NK-92 (cell line): ENCODE results near the gene CARHSP1.
"Not testable (repeated sequence)": the region's sequence is repeated elsewhere in the genome, so short reads cannot be mapped to it uniquely, and the experiment has no call there.

ENCODE experiments used
- DNase-seq: peaks from one replicate; lab custom pipeline; 2025; ENCODE audit not compliant: unreplicated experiment; lab: John Stamatoyannopoulos, UW

CARHSP1 gene

DNA sequence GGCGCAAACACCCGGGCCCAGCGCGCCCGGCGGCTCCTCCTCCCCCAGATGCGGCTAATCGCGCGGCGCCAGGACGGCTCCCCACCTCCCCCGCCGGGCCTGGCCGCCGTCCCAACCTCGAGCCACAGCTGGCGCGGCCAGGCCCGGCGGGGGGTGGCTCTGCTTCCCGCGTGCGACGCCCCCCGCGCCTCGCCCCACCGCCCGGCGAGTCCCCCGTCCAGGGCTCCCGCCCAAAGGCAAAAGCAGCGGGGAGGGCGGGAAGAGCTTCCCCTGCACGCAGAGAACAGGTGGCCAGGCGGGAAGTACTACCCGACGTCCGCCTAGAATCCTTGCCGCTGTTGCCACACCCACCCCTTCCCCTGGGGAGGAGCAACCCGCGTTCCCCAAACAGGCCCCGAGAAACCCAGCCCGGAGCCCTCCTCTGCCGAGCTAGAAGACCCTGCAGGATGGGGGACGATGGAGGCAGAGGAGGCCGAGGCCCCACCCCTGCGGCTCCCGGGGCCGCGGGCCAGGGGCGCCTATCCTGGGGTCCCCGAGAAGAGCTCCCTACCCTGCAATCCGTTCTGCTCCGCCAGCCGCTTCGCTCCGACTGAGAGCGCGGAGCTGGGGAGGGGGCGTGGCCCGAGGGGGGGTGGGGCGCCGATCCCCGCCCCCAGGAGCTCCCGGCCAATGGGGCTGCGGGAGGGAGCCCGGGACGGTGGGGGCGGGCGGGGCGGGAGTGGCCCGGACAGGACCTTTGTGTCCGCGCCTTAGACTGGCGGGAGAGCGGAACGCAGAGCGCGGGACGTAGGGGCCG lies at the start of gene CARHSP1:
TSS of gene CARHSP1 (minus strand) at position 591 of the 796 bp plus-strand sequence. CDS start 9,678 bp downstream, outside the sequence.
- peak; percentile 37 for DNase-seq

DNA sequence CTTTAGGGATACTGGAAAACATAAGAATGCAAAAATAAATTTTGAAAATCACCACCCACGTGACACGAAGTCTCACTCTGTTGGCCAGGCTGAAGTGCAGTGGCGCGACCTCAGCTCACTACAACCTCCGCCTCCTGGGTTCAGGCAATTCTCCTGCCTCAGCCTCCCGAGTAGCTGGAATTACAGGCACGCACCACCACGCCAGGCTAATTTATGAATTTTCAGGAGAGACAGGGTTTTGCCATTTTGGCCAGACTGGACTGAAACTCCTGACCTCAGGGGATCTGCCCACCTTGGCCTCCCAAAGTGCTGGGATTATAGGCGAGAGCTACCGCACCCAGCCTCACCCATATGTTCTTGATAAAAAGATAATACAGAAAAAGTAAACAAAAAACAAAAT lies 48.5 kb upstream of the CARHSP1 start:
- not testable (repeated sequence) for DNase-seq

DNA sequence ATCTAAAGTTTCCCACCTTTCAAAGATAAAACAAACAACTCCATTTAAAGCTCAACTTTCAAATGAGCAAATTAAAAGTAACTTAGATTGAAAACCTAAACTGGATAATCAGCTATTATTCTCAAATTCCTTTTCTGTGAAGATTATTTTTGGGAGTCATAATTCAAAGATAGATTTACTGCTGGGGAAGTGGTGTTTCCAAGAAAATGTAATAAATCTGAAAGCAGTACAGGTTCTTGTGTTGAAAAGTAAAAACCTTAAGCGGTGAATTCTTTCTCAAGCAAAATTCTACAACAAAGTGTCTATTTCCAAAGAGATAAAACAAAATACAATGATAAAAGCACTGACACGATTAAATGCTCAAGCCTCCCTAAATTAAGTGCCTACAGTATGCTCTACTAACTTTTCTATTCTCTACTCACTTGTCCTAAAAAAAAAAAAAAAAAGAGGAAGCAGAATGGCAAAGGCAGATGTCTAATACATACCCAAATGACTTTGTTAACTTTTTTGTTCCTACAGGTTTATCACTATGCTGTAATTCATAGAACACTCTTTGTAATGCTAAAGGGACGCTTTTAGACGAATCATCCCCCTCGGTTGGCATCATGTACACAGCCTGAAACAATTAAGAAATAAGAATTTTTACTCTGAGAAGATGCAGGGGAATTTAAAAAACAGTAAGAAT lies 47.9 kb upstream of the CARHSP1 start:
- no peak for DNase-seq

DNA sequence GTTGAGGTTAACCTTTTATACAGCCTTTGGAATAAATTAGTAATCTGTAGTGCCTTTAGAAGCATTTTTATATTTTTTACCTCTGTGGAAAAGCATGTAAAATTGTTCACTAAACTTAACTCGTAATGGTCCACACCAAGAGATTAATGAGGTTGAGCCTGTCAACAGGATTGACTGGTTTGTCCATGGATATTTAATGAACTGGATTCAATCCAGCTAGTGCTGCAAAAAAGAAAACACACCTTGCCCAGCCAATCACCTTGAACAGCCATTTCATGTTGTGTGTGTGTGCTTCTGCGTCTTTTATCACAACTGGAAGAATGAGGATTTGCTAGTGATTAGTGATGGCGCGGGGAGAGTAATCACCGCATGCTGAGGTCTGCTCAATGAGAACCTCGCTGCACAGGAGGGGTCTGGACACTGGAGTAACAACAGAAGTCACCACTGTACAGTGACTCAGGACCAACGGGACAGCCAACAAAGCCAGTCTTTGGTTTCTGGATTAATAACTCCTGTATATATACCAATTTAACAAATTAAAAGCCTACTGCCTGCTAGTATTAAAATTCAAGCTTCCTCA lies 47.0 kb upstream of the CARHSP1 start:
- no peak for DNase-seq

DNA sequence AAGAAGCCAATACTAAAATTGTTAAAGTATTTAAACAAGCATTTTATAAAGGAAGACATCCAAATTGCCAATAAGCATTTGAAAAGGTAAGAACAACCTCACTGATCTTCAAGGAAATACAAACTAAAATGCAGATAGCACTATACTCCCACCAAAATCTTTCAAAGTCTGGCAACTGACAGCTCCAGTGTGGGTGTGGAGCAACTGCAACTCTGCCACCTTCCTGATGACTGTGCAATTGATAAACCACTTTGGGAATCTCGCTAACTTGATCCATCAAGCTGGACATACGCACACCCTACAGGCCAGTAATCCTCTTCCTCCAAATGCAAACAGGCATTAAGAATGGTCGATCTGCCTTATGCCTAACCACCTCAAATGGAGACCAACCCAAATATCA lies 45.3 kb upstream of the CARHSP1 start:
- no peak for DNase-seq

DNA sequence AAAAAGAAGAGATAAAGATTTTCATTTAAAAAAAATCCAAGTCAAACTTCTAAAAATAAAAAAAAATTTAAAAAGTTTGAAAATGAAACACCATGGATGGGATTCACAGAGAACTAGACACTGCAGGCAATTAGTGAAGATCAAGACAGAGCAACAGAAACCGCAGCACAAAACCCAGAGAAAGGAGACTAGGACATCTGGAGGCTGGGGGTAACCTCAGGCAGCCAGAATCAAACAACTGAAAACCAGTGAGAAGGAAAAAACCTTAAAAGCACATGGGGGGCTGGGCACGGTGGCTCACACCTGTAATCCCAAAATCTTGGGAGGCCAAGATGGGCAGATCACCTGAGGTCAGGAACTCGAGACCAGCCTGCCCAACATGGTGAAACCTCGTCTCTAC lies 44.0 kb upstream of the CARHSP1 start:
- no peak for DNase-seq

DNA sequence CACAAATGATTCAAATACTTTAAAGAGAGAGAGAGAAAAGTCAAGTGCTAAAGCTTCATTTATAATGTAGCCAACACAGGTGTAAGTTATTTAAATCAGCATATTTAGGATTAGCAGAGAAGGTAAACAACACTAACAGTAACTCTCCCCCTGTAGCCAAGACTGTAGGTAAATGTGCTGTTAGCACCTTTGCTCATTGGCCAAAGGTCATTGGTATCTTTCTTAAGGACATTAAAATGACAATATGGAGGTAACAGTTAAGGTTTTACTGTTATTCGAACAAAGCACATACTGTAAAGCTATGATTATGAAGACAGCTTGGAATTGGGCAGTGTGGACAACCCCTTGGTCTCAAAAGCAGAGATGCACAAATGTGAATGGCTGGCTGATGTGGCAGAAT lies 42.0 kb upstream of the CARHSP1 start:
- no peak for DNase-seq

DNA sequence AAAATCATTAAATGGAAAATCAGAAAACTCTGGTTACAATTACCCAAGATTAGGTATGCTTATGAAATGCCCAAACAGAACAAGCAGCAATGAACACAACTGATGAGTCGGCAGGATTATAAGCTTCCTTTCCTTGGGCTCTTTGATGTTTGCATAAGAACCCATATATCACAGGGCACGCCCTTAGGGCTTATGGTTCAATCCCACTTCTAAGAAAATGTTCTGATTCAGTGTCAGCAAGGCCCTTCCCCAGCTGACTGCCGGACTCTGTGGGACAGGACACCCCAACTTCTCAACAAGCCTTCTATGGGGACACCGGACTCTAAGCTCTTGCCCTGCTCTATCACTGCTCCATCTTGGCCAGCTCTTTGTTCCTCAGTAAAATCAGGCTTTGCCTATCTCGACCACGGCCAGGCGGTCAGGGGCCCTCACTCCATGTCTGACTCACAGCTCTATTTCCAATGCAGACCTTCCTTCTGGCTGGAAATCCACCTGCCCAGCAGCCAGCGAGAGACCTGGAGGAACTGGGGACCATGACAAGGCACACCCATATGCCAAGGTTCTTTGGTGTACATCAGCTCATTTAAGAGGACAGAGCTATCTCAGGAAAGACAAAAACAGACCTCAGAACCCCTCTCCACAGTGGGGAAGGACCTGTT lies 40.1 kb upstream of the CARHSP1 start:
- DNase-seq, result no peak

DNA sequence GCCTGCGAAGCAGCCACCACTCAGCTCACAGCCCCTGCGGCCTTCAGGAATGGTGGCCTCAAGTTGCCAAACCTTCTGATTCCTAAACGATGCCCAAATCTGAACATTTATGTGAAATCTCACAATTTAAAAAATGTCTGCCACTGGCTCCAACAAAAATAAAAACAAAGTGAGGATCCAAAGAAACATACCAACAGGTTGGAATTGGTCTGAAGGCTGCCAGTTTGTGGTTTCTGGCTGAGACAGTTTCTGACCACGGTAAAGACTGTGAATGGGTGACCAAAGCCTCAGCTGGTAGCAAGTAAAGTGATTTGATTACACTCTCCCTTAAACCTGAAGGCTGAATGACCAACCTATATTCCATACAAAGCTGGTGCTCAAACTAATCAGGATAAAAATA lies 38.3 kb upstream of the CARHSP1 start:
- no peak for DNase-seq

DNA sequence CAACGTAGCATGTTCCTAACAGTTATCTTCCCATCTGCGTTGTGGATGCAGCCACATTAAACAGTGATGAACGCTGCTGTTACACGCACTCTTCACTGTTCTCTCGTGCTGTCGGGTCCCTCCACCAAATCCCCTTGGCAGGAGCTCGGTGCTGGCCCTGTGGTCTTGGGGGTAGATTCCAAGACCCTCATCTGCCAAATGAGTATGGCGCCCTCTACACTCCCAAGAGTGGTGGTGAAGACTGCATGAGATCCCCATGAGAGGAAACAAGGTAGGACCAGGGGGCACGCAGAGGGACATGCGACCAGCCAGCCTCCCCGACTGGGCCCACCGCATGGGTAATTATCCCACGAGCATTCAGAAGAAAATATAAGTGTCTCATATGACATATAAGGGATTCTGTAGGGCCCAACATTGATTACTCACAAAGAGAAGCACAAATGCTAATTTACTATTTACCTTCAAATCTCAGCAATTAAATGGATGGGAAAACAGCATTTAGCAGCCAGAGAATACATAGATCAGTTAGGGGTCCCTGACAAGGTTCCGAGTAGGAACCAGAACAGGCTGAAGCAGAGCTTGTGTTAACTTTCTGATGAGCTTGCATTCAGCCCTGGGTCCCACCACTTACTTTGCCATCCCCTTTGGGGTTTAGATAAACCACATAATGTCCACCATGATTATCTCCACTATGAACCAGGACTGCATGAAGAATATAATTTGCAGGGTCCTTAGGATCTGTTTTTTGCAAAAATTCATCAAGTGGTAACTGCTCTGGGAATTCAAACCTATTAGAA lies 37.2 kb upstream of the CARHSP1 start:
- no peak for DNase-seq

DNA sequence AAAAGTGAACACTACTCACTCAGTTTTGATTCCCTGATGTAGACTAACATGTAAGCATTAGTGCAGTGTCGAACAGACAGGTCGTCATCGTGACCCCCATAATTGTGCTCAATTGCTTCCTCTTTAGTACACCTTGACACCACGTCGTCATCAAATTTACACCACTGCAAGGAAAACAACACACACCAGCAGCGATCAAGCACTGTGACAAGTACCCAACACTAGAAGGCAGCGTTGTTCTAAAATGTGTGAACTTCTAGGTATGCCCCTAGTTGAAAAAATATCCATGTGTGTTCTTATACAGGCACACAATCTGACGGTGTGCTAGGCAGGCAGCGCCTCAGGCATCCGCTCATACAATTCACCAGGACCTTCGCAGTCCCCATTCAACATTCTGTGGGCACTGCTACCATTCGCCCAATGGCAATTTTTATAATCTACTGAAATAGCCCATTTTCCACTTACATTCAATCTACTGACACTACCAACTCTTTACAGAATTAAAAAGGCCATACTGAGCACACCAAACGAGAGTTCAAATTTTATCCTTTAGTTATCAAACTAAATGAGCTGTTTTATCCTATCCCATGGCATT lies 36.5 kb upstream of the CARHSP1 start:
- no peak for DNase-seq

DNA sequence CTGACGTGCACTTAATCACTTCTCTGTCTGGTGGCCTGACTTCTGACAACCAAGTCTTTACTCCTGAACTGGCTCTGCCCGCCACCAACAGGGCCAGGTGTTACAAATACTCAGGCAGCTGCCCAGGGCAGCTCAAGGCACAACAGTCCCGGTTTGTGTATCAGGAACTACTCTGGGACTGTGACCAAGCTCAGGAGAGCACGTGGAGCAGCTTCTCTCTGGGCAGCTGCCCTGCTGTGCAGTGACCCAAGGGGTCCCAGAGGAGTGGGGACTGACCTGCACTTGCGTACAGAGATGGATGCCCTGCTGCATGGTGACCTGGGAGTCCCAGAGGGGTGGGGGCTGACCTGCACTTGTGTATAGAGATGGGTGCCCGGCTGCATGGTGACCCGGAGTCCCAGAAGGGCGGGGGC lies 35.2 kb upstream of the CARHSP1 start:
- no peak for DNase-seq

DNA sequence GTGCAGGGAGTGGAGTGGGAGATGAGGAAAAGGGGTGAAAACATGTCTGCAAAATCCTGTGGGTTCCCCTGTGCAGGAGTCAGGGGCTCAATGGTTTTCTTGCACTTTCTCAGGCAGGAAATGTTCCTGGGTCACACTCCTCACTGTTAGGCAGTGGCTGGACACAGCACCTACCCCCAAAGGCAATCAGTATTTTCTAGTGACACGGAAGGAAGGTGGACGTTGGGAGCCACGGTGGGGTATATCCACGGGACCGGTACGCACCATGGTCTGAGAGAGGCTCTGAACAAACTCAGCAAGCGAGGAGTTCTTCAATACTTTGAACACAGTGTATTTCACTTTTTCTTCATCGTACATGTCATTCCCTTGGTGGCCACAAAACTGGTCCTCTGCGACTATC lies 34.2 kb upstream of the CARHSP1 start:
- no peak for DNase-seq

DNA sequence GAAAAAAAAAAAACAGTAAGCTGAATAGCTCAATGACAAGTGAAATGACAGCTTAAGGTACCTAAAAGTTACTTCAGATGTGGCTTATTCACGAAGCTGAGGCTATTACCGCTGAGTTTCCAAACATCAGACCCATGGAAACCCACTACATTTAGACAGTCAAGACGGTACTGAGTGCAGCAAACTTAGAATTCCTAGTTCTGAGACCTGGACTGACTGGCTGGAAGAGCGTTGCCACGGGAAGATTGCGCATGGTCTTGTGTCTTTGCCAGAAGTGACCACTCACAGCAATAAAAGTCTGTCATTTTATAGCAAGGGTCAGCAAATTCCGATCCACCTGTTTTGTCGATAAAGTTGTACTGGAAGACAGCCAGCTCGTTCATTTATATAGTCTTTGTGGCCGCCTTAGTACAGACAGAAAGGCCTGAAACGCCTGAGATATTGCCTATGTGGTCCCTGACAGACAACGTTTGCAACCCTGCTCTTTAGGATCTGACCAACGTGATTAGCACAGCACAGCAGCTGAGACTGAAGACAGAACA lies 32.6 kb upstream of the CARHSP1 start:
- DNase-seq, result no peak

DNA sequence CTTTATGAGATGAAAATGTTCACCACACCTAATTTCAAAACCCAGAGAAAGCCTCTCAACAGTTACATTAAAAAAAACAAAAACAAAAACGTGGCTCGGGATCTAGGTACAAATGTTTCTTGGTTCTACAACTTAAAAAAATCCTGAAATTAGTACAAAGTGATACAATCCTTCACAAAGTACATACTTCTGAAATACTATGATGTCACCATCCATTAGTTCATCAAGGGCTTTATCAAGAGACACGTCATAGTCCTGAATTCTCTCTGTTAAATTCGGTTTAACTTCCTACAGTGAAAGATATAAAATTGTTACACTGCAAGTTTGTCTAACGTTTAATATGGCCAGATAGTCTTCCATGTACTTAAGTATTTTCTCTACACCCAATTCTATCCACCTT lies 31.5 kb upstream of the CARHSP1 start:
- no peak for DNase-seq

DNA sequence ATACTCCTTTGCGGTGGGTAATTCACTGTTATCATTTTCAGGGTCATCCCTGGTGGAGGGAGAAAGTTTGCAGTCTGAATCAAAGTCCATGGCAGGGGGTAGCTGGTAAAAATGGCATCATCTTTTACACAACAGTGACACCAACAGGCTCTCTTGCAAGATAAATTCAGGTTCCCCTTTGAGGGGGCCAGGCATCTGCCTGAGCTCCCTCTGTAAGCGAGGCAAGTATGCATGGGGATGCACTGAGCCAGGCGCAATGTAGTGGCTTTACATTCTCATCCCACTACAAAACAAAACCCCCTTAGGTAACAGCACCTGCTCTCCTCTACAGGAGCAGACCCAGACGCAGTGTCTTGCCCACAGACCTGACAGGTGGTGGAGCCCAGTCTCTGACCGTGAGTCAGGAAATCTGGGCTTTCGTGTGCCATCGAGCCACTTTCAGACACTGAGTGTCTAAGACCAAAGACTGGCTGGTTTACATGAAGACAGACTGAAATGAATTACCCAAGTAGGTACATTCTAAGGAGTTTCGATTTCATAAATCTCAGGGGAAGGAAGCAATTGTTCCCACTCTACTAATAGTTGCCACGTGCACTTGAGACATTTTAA lies 31.0 kb upstream of the CARHSP1 start:
- no peak for DNase-seq

DNA sequence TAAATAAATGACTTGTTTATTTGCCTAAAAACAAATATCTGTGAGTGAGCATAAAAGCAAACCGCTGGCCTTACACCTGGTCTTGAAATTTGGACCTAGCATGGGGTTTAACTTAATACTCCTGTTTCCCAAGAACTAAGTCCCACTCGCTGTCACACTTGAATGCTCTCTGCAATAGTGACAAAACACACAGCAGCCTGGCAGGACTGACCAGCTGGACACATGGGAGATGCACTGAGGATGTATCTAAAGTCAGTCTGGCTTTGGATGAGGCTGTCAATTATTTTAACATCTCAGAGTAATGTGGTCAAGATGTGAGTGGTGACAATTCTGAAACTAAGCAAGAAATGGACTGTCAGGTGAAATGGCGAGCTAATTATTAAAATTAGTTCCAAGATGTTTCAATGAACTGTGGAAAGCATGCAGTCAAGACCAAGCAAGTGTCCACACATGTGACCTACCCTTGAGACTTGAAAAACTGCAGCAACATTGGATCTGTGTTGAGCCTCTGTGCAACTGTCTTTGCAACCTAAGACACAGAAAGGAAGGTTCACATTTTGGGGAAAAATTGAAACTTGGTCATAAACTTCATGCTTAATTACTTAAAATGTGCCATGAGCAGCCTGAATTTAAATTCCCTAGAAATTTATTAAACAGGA lies 30.0 kb upstream of the CARHSP1 start:
- no peak for DNase-seq

DNA sequence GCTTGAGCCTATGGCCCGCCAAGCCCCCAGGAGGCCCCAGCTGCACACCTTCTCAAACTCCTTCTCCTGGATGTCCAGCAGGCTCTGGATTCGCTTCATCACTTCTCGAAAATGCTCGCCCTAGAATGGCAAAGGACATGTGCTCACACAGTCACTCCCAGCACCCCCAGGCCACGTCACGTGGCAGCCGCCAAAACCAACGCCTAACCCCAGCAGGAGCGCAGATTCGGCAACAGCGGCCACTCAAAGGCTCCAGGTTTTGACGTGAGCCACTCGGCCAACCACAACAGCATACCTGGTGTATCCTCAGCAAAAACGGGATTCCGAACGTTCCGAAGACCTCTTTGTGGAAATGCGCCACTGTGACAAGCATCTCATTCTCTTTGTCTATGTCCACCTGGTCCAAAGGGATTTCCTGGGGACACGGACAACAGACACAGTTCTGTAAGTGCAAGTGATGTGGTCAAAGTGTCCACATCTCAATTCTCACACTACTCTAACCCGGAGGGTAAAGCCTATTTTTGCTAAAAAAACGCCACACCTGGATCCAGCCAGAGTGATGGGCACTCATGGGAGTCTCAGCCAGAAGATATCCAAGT lies 26.0 kb upstream of the CARHSP1 start:
- no peak for DNase-seq
